CD4-positive, alpha-beta memory T cell (primary cell): ENCODE data around the gene C1orf105. TPM values are rescaled to one million over a fixed set of nuclear protein-coding genes. Genes with fewer than 3 reads are reported as not detected.

ENCODE experiments used
- CTCF ChIA-PET: fragments of 350-600 bp; sonication (Branson Sonifier 250); formaldehyde crosslinking; loops from one replicate; lab custom pipeline; 2021; ENCODE audit warnings: inconsistent platforms; ENCODE audit not compliant: partially characterized antibody; lab: Charles Lee
- POLR2A ChIA-PET: fragments of 350-600 bp; sonication (Branson Sonifier 250); formaldehyde crosslinking; loops from one replicate; lab custom pipeline; 2021; ENCODE audit not compliant: partially characterized antibody; lab: Charles Lee
- DNase-seq, 5 donors: peaks; one replicate each; pipeline versions ENCODE4 v3.0.0 to v3.0.0-alpha.2; 2020 to 2022; ENCODE audit warnings: mixed read lengths in 1 of 5
- H3K27ac ChIP-seq: one replicate; pipeline ENCODE4 v1.7.0; 2013; ENCODE audit warnings: low read depth, low read length
- H3K27me3 ChIP-seq: 2 replicates; pipeline ENCODE4 v1.7.0; 2013; ENCODE audit warnings: mild to moderate bottlenecking, low read length, moderate library complexity; ENCODE audit not compliant: insufficient read depth
- H3K36me3 ChIP-seq: 2 replicates; pipeline ENCODE4 v1.7.0; 2013; ENCODE audit warnings: mild to moderate bottlenecking, low read length, moderate library complexity; ENCODE audit not compliant: insufficient read depth
- H3K4me1 ChIP-seq: 2 replicates; pipeline ENCODE4 v1.7.0; 2013; ENCODE audit warnings: mild to moderate bottlenecking, low read length, moderate library complexity; ENCODE audit not compliant: insufficient read depth
- H3K4me3 ChIP-seq, 2 donors: one replicate each; pipeline ENCODE4 v1.7.0; 2013; ENCODE audit warnings: low read length in 2 of 2, mild to moderate bottlenecking in 1 of 2
- H3K9me3 ChIP-seq, 2 donors: one replicate each; pipeline ENCODE4 v1.7.0; 2013; ENCODE audit warnings: low read length in 2 of 2, control low read depth in 1 of 2; ENCODE audit not compliant: control insufficient read depth in 1 of 2
- H3K27ac Mint-ChIP-seq, 7 donors: one replicate each; pipeline ENCODE4 v1.8.0; 2020 to 2021; ENCODE audit warnings: mixed read lengths in 7 of 7, mild to moderate bottlenecking in 6 of 7, inconsistent platforms in 3 of 7, moderate library complexity in 3 of 7
- H3K27me3 Mint-ChIP-seq, 2 donors: one replicate each; pipeline ENCODE4 v1.8.0; 2020 to 2021; ENCODE audit warnings: mixed read lengths in 2 of 2
- H3K36me3 Mint-ChIP-seq, 2 donors: one replicate each; pipeline ENCODE4 v1.8.0; 2020 to 2021; ENCODE audit warnings: mixed read lengths in 2 of 2, inconsistent platforms in 1 of 2, mild to moderate bottlenecking in 1 of 2
- H3K4me1 Mint-ChIP-seq, 4 donors: one replicate each; pipeline ENCODE4 v1.8.0; 2020 to 2021; ENCODE audit warnings: mixed read lengths in 4 of 4, mild to moderate bottlenecking in 1 of 4
- H3K4me3 Mint-ChIP-seq, 8 donors: one replicate each; pipeline ENCODE4 v1.8.0; 2020 to 2021; ENCODE audit warnings: mixed read lengths in 8 of 8, mild to moderate bottlenecking in 7 of 8, moderate library complexity in 6 of 8, inconsistent platforms in 3 of 8
- H3K9me3 Mint-ChIP-seq, 8 donors: one replicate each; pipeline ENCODE4 v1.8.0; 2020 to 2021; ENCODE audit warnings: mixed read lengths in 8 of 8, mild to moderate bottlenecking in 5 of 8, inconsistent platforms in 3 of 8, moderate library complexity in 1 of 8
- intact Hi-C: fragments of 100-400 bp; cut with micrococcal nuclease; formaldehyde crosslinking; loops from one replicate; pipeline ENCODE4 v1.15.1; 2023
- polyA plus RNA-seq, 2 donors: library from polyadenylated mRNA; unstranded; fragments of 300-500 nt; fragmentation: Illumina TruSeq; gene quantifications; one replicate each; pipeline ENCODE4 v1.2.3, GENCODE V29; 2021
- total RNA-seq, 2 experiments: library from RNA; stranded (reverse); gene quantifications; one replicate each; pipeline ENCODE4 v1.2.3, GENCODE V29; 2021

C1orf105 gene
- total and polyA plus RNA-seq, 4 experiments from 2014 or later, result not detected

DNA sequence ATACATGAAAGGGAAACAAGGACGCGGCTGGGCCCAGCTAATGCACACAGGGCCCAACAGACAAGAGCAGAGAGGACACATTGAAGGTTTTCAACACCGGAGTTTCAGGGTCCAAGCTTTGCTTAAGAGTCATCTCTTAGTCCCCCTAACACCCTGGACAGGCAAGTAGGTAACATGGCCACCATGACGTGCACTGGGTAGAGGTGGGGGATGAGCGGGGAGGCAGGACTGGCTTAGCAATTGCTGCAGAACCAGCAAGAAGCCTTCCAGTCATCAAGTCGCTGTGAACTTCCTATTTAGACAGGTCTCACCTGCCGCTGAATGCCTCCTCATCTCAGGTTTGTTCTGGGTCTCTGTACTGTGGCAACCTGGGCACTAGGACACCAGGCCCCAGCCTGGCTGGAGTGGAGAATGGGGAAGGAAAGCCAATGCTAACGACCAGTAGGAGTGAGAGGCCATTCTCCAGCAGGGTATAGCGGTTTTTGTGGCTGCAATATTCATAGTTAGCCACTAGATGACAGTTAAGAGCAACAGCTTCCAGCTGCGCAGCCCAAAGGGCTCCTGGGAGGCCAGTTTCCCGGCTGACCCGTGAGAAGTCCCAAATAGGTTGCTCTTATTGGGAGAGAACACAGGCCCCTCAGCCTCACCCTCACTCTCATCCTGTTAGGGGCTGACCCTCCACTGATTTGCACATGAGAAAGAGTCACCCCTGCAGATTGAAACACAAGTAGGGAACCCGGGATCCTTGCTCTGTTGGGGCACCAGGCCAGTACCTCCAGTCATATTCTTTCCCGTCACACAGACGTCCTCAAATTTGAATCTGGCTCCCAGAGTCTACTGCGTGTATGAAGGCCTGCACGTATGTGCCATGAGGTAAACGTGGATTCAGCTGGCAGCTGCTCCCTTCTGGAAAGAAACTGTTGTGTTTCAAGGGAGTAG, 29.4 kb downstream of the C1orf105 start:
- Mint-ChIP-seq H3K27me3 (no peaks in the 10 kb centered on the region), H3K4me1 (peaks cover 5 to 32% (median 20%) of the 10 kb centered on the region in 4 donors), H3K36me3 (no peaks in the 10 kb centered on the region), H3K4me3 (peak overlapping the region in 7 of 8 donors; percentile 10 to 69 (median 39)), H3K9me3 (no peaks in the 10 kb centered on the region), H3K27ac (peak overlapping the region in 3 of 7 donors; percentile 34 to 84 (median 70))
- ChIA-PET CTCF (interaction anchor here (0.9 to 3.8 kb wide), 8 partner anchors 8 to 279 kb away, joined by 3 to 14 read pairs (median 8); no protein-coding TSS in a partner anchor), POLR2A (interaction anchor here (0.6 to 1.6 kb wide), 4 partner anchors 18 to 655 kb away, joined by 3 to 5 read pairs (median 4); no protein-coding TSS in a partner anchor)
- Histone ChIP-seq H3K9me3 (no peaks in the 10 kb centered on the region), H3K4me3 (no peak overlapping the region), H3K36me3 (no peaks in the 10 kb centered on the region), H3K27me3 (no peaks in the 10 kb centered on the region), H3K4me1 (peaks cover 21% of the 10 kb centered on the region), H3K27ac (no peak overlapping the region)
- intact Hi-C loops, result loop anchor here (1.0 to 2.0 kb wide), 4 partner anchors 83 to 755 kb away; partner anchors contain the start of gene SUCO
- DNase-seq, result peak; percentile 26 to 46 (median 33)

DNA sequence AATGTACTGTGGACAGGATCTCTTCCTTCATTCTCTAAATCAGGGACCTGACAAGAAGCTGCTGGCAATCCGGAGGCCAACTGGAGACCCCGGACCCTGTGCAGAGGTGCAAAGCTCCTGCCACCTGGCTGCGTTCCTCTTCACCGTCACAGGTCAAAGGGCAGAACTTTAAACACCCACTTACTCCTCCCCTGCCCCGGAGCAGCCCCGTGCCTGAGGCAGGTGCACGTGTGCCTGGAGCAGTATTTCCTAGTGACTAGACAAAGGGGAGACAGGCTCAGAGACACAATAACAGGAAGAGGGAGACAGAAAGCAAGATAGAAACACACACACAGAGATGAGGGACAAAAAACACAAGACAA, 30.0 kb downstream of the C1orf105 start:
- peak in 1 of 5 donors; percentile 41 for DNase-seq
- no peaks in the 10 kb centered on the region for H3K36me3 Mint-ChIP-seq
- H3K27me3 ChIP-seq, result no peaks in the 10 kb centered on the region
- H3K4me3 Mint-ChIP-seq, result peak overlapping the region in 3 of 8 donors; percentile 15 to 69 (median 69)
- peaks cover 5 to 32% (median 20%) of the 10 kb centered on the region in 4 donors for H3K4me1 Mint-ChIP-seq
- H3K27me3 Mint-ChIP-seq, result no peaks in the 10 kb centered on the region
- no peaks in the 10 kb centered on the region for H3K9me3 Mint-ChIP-seq
- peak overlapping the region in 6 of 7 donors; percentile 1 to 84 (median 11) for H3K27ac Mint-ChIP-seq
- peaks cover 21% of the 10 kb centered on the region for H3K4me1 ChIP-seq
- ChIA-PET CTCF (interaction anchor here (0.9 to 3.8 kb wide), 10 partner anchors 10 to 448 kb away, joined by 3 to 14 read pairs (median 5); no protein-coding TSS in a partner anchor), POLR2A (interaction anchor here (0.6 to 1.6 kb wide), 4 partner anchors 18 to 656 kb away, joined by 3 to 5 read pairs (median 4); no protein-coding TSS in a partner anchor)
- H3K36me3 ChIP-seq, result no peaks in the 10 kb centered on the region
- intact Hi-C loops, result loop anchor here (1.0 to 2.0 kb wide), 4 partner anchors 83 to 754 kb away; partner anchors contain the start of gene SUCO
- no peak overlapping the region for H3K4me3 ChIP-seq
- H3K27ac ChIP-seq, result no peak overlapping the region
- H3K9me3 ChIP-seq, result no peaks in the 10 kb centered on the region

DNA sequence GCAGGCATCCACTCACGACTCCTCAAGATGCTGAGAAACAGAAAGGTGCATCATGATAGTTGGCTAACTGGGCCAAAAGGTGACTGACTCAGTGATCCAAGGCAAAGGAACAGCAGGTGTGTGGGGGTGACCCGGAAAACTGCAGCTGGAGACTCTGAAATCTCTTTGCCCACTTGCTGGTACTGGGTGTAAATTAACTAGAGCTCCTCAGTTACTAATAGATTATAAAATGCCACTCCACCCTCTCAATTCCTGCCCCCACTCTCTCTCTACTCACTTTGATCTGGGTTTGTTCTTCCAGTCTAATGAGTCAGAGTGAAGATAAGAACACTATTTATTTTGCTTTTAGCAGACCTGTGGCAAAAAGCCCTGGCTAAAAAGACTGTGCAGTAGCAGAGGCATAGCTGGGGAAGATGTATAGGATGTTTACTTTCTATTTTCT, 30.5 kb downstream of the C1orf105 start:
- Mint-ChIP-seq H3K27ac (peak overlapping the region in 4 of 7 donors; percentile 4 to 84 (median 31)), H3K9me3 (no peaks in the 10 kb centered on the region), H3K4me1 (peaks cover 5 to 32% (median 20%) of the 10 kb centered on the region in 4 donors), H3K27me3 (no peaks in the 10 kb centered on the region), H3K36me3 (no peaks in the 10 kb centered on the region), H3K4me3 (peak overlapping the region in 4 of 8 donors; percentile 6 to 69 (median 20))
- Histone ChIP-seq H3K4me3 (no peak overlapping the region), H3K27ac (no peak overlapping the region), H3K9me3 (no peaks in the 10 kb centered on the region), H3K36me3 (no peaks in the 10 kb centered on the region), H3K4me1 (peaks cover 21% of the 10 kb centered on the region), H3K27me3 (no peaks in the 10 kb centered on the region)
- ChIA-PET CTCF (interaction anchor here (0.6 to 3.8 kb wide), 15 partner anchors 8 to 1717 kb away, joined by 3 to 14 read pairs (median 5); partner anchors contain the start of genes PIGC and SUCO), POLR2A (interaction anchor here (0.6 to 1.6 kb wide), 5 partner anchors 8 to 657 kb away, joined by 3 to 5 read pairs (median 4); no protein-coding TSS in a partner anchor)
- intact Hi-C loops, result loop anchor here (2.0 kb wide), 1 partner anchor 754 kb away; no protein-coding TSS in a partner anchor
- DNase-seq, result peak in 1 of 5 donors; percentile 42

DNA sequence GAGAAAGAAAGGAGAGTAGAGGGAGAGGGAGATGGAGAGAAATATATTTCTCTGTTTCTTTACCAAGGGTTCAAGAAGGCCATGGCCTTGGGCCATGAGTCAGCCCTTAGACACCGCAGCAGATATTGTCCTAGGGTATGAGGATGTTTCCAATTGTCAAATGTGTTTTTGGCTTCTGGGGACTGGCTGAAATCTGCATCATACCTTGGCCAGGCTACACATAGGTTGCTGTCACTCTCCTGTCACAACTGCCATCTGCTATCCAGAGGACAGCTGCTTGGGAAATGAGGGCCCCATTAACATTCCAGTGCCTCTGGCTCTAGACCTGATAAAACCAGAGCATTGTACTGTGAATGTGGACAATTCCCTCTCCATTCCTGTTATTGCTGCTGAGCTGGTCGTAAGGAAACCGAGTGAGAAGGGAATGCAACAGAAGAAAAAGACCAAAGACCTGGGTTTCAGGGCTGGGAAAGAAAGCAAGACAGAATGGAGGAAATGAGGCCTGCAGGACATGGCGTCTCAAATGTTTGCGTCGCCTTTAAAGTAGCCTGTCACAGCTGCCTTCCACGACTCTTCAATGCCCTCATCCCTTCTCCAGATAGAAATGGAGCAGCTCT, 32.2 kb downstream of the C1orf105 start:
- no peak overlapping the region for H3K27ac Mint-ChIP-seq
- CTCF ChIA-PET, result interaction anchor here (0.8 to 1.5 kb wide), 4 partner anchors 9 to 275 kb away, joined by 3 to 7 read pairs (median 4); partner anchors contain the start of gene PIGC
- intact Hi-C loops, result no loop called here

DNA sequence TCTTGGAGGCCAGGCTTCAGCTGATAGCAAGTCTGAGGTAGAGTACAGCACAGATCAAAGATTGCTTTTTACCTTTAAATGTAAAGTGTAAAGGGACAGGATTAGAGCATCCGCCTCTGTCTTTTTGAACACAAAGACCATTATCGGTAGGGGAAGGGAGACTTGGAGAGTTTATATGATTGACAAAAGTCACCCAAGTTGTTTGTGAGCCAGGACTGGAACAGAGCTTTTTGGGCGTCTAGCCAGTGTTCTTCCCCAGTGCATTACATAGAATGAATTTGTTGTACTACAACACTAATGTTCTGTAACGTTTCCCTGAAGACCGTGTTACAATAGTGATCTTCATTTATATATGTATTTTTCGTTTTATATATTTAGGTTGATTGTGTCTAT, 32.7 kb downstream of the C1orf105 start:
- Mint-ChIP-seq H3K4me3 (no peak overlapping the region), H3K27me3 (peaks cover 1 to 5% of the 10 kb centered on the region in 2 donors), H3K36me3 (no peaks in the 10 kb centered on the region), H3K9me3 (no peaks in the 10 kb centered on the region), H3K27ac (no peak overlapping the region), H3K4me1 (peaks cover 5 to 32% (median 20%) of the 10 kb centered on the region in 4 donors)
- Histone ChIP-seq H3K4me3 (no peak overlapping the region), H3K27me3 (no peaks in the 10 kb centered on the region), H3K36me3 (no peaks in the 10 kb centered on the region), H3K27ac (no peak overlapping the region), H3K4me1 (peaks cover 21% of the 10 kb centered on the region), H3K9me3 (no peaks in the 10 kb centered on the region)
- DNase-seq, result no peak
- ChIA-PET CTCF (interaction anchor here (0.8 to 1.5 kb wide), 2 partner anchors 8 to 22 kb away, joined by 4 read pairs; no protein-coding TSS in a partner anchor), POLR2A (no interaction called here)
- intact Hi-C loops, result no loop called here

More for the DNA sequence above, 32.2 kb downstream of the C1orf105 start:
- POLR2A ChIA-PET, result no interaction called here
- Histone ChIP-seq H3K27ac (no peak overlapping the region), H3K9me3 (no peaks in the 10 kb centered on the region), H3K36me3 (no peaks in the 10 kb centered on the region), H3K27me3 (no peaks in the 10 kb centered on the region), H3K4me3 (no peak overlapping the region), H3K4me1 (peaks cover 21% of the 10 kb centered on the region)
- H3K9me3 Mint-ChIP-seq, result no peaks in the 10 kb centered on the region
- peaks cover 5 to 32% (median 20%) of the 10 kb centered on the region in 4 donors for H3K4me1 Mint-ChIP-seq
- DNase-seq, result no peak
- H3K27me3 Mint-ChIP-seq, result peaks cover 1 to 2% of the 10 kb centered on the region in 2 donors
- no peaks in the 10 kb centered on the region for H3K36me3 Mint-ChIP-seq
- H3K4me3 Mint-ChIP-seq, result no peak overlapping the region

DNA sequence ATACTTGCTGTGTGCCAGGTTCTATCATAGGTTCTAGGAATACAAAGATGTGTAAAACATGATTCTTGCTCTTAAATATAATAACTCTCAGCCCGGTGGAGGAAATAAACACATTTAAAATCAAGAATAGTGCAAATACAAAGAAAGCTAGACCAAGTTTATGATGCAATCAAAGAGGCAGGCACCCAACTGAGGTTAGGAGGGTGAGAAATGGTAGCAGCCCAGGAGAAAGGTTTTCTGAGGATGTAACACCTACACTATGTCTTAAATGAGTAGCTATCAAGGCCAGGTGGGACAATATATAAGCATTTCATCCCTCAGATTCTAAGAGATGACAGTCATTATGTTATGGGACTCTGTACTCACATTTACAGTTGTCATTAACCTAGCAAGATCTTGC, 33.1 kb downstream of the C1orf105 start:
- POLR2A ChIA-PET, result interaction anchor here (1.0 kb wide), 1 partner anchor 21 kb away, joined by 3 read pairs; no protein-coding TSS in a partner anchor
- H3K27ac ChIP-seq, result no peak overlapping the region
- Mint-ChIP-seq H3K27ac (no peak overlapping the region), H3K9me3 (no peaks in the 10 kb centered on the region), H3K36me3 (no peaks in the 10 kb centered on the region), H3K27me3 (peaks cover 1 to 5% of the 10 kb centered on the region in 2 donors), H3K4me1 (peaks cover 5 to 32% (median 20%) of the 10 kb centered on the region in 4 donors), H3K4me3 (no peak overlapping the region)
- no peaks in the 10 kb centered on the region for H3K27me3 ChIP-seq
- DNase-seq, result no peak
- peaks cover 21% of the 10 kb centered on the region for H3K4me1 ChIP-seq
- no peaks in the 10 kb centered on the region for H3K36me3 ChIP-seq
- no peak overlapping the region for H3K4me3 ChIP-seq
- CTCF ChIA-PET, result interaction anchor here (1.4 to 1.5 kb wide), 2 partner anchors 8 to 9 kb away, joined by 4 to 5 read pairs; no protein-coding TSS in a partner anchor
- intact Hi-C loops, result no loop called here
- H3K9me3 ChIP-seq, result no peaks in the 10 kb centered on the region
